NT2/D1 (cell line): ENCODE results near the gene MCF2L.

Source experiments
- YY1 ChIP-seq: IDR thresholded peaks from 2 replicates; pipeline ENCODE4 v1.6.1; 2011; ENCODE audit not compliant: insufficient read length, insufficient read depth
- ZNF274 ChIP-seq: IDR thresholded peaks from 2 replicates; pipeline ENCODE4 v1.6.1; 2011; ENCODE audit warnings: mild to moderate bottlenecking, low read depth, low read length

DNA sequence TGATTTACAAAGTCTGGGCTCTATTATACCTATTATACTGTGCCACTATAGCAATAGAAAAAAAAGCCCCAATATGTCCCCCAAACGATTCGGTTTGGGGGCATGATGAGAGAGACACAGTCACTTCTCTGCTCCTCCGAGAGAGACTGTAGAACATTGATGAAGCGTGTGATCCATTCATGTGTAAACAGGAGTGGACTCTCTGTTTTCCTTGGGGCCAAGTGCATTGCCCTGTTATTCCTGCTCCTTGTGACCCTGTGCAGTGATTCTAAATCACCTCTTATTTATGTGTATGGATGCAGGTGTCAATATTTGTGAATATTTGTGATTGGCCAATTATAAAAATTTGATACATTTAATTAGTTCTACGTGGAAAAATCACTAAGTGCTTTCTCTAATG lies 170.6 kb downstream of the MCF2L start:
- TF ChIP-seq ZNF274 = no peak
- TF ChIP-seq YY1 = no peak
